ENCODE data around the gene SVEP1.

SVEP1 gene

DNA sequence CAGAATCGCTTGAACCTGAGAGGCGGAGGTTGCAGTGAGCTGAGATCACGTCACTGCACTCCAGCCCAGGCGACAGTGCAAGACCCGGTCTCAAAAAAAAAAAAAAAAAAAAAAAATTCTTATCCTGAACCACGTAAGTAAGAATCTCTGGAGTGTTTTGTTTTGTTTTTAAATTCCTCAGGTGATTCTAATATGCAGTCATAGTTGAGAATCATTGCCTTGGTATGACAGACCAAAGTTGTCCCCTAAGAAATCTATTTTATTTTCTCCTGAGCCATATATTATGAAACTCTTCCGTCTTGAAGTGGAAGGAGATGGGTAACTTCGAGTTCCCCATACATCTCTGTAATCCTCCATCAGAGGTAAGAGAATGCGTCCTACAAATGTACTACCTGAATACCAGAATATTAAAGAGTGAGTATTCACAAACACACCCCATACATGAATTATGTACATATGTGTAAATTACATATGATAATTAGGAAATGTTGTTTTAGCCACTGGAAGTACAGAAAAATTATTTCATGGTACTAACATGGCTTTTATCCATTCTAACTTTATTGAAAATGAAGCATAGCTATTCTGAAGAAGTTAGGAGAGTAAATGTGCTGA, 26.7 kb upstream of the SVEP1 start:
- ATAC-seq, result no peak
- TF ChIP-seq ZNF70 (CRISPR knock-in tag; IDR thresholded peaks at IDR 0.05) (no peak), OSR1 (CRISPR knock-in tag; IDR thresholded peaks at IDR 0.05) (no peak), ZNF8 (CRISPR knock-in tag; IDR thresholded peaks at IDR 0.05) (no peak), ZFP3 (CRISPR knock-in tag; IDR thresholded peaks at IDR 0.05) (no peak), PPARA (CRISPR knock-in tag; IDR thresholded peaks at IDR 0.05; ENCODE audit: borderline replicate concordance) (no peak), SNAI2 (CRISPR knock-in tag; IDR thresholded peaks at IDR 0.05) (no peak), BACH2 (CRISPR knock-in tag; IDR thresholded peaks at IDR 0.05; ENCODE audit: borderline replicate concordance) (no peak), ZC3H10 (CRISPR knock-in tag; IDR thresholded peaks at IDR 0.05) (no peak), ARNTL (CRISPR knock-in tag; IDR thresholded peaks at IDR 0.05; ENCODE audit: borderline replicate concordance, low read depth) (no peak)
- TF ChIP-seq, protein P1, sequence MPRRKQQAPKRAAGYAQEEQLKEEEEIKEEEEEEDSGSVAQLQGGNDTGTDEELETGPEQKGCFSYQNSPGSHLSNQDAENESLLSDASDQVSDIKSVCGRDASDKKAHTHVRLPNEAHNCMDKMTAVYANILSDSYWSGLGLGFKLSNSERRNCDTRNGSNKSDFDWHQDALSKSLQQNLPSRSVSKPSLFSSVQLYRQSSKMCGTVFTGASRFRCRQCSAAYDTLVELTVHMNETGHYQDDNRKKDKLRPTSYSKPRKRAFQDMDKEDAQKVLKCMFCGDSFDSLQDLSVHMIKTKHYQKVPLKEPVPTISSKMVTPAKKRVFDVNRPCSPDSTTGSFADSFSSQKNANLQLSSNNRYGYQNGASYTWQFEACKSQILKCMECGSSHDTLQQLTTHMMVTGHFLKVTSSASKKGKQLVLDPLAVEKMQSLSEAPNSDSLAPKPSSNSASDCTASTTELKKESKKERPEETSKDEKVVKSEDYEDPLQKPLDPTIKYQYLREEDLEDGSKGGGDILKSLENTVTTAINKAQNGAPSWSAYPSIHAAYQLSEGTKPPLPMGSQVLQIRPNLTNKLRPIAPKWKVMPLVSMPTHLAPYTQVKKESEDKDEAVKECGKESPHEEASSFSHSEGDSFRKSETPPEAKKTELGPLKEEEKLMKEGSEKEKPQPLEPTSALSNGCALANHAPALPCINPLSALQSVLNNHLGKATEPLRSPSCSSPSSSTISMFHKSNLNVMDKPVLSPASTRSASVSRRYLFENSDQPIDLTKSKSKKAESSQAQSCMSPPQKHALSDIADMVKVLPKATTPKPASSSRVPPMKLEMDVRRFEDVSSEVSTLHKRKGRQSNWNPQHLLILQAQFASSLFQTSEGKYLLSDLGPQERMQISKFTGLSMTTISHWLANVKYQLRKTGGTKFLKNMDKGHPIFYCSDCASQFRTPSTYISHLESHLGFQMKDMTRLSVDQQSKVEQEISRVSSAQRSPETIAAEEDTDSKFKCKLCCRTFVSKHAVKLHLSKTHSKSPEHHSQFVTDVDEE (CRISPR knock-in tag; IDR thresholded peaks at IDR 0.05), result no peak
- TF ChIP-seq, protein P2, sequence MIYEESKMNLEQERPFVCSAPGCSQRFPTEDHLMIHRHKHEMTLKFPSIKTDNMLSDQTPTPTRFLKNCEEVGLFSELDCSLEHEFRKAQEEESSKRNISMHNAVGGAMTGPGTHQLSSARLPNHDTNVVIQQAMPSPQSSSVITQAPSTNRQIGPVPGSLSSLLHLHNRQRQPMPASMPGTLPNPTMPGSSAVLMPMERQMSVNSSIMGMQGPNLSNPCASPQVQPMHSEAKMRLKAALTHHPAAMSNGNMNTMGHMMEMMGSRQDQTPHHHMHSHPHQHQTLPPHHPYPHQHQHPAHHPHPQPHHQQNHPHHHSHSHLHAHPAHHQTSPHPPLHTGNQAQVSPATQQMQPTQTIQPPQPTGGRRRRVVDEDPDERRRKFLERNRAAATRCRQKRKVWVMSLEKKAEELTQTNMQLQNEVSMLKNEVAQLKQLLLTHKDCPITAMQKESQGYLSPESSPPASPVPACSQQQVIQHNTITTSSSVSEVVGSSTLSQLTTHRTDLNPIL (CRISPR knock-in tag; IDR thresholded peaks at IDR 0.05; ENCODE audit: low read depth), result no peak

DNA sequence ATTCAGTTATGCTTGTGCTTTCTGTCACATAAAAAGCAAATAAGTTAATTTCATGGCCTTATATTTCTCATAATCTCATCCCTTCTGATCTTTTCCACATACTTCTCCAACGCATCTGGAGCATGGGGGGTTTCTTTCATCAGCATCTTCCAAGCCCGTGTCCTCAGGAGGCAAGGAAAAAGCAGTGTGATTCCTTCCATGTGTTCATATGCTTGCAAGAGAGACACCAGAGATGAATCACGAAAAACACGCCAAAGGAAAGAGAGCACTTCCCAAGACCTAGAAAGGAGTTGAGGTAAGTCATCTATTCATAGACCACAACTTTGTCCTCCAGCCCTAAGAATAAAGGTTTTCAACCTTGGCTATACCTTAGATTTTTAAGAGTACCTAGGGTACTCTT, 26.0 kb upstream of the SVEP1 start:
- no peak for ATAC-seq
- TF ChIP-seq ESRRG (CRISPR knock-in tag; IDR thresholded peaks at IDR 0.05) (no peak), ZNF8 (CRISPR knock-in tag; IDR thresholded peaks at IDR 0.05) (no peak), ARNTL (CRISPR knock-in tag; IDR thresholded peaks at IDR 0.05; ENCODE audit: borderline replicate concordance, low read depth) (no peak)

DNA sequence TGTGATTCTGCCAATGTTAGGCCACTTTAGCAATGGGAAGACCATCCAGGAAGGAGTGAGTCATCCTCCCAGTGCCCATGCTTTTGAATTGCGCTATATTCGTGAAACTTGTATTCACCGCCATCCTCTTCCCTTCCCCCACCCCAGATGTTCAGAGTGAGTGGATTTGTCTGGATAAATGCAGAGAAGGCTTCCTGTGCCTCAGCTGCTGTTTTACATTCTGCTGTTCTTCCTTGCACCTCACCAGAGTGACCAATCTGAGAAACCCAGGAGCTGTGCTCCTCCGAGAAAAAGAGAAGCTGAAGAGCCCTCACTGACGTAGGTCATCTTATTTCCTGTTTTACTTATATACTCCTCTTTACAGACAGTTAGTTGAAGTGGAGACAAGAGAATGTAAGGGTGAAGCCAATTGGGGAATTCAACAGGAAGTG, 24.6 kb upstream of the SVEP1 start:
- no peak for TF ChIP-seq BACH2 (CRISPR knock-in tag; IDR thresholded peaks at IDR 0.05; ENCODE audit: borderline replicate concordance)
- TF ChIP-seq RARB (CRISPR knock-in tag; IDR thresholded peaks at IDR 0.05), result no peak
- TF ChIP-seq ISL1 (CRISPR knock-in tag; IDR thresholded peaks at IDR 0.05), result no peak
- no peak for TF ChIP-seq ZNF70 (CRISPR knock-in tag; IDR thresholded peaks at IDR 0.05)
- no peak for TF ChIP-seq PPARA (CRISPR knock-in tag; IDR thresholded peaks at IDR 0.05; ENCODE audit: borderline replicate concordance)
- no peak for TF ChIP-seq OSR1 (CRISPR knock-in tag; IDR thresholded peaks at IDR 0.05)
- ATAC-seq, result no peak

DNA sequence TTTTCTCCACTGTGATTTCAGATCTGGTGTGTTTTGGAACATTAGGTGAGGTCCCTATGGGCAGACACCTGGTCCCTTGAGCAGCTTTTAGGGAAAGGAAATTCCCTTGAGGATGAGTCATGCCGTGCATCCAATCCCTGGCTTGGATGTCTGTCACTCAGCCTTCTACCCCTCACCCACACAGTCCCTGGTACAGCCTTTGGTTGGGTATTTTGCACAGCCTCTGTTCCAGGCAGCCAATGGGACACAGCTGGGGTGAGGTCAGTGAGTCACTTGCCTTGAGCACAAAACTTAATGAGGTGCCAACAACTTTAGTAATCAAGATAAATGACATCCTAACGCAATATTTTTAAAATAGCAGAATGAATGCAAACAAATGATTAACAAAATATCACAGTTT, 22.7 kb upstream of the SVEP1 start:
- no peak for TF ChIP-seq ZFP30 (CRISPR knock-in tag; IDR thresholded peaks at IDR 0.05)
- no peak for TF ChIP-seq OSR1 (CRISPR knock-in tag; IDR thresholded peaks at IDR 0.05)
- TF ChIP-seq BACH2 (CRISPR knock-in tag; IDR thresholded peaks at IDR 0.05; ENCODE audit: borderline replicate concordance), result no peak
- no peak for TF ChIP-seq TOX (CRISPR knock-in tag; IDR thresholded peaks at IDR 0.05; ENCODE audit: borderline replicate concordance)
- no peak for ATAC-seq

DNA sequence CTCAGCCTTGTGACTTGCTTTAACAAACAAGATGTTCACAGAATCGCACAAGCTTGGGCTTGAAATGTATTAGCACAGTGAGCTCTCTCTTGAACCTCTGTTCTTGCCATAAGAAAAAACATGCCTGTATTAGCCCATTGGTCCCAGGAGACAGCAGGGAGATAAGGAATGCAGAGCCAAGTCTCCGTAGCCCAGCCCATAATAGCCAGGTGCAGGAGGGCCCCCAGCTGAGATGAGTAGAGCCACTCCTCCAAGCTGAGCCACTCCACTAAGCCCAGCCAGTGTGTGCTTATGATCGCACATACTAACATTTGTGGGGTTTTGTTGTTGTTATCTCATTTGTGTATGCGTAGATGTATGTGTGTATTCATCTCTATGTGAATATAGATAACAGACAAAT, 21.6 kb upstream of the SVEP1 start:
- ATAC-seq, result no peak
- TF ChIP-seq GLIS3 (CRISPR knock-in tag; IDR thresholded peaks at IDR 0.05), result no peak
- no peak for TF ChIP-seq ZNF8 (CRISPR knock-in tag; IDR thresholded peaks at IDR 0.05)
- TF ChIP-seq ESRRG (CRISPR knock-in tag; IDR thresholded peaks at IDR 0.05), result no peak
- no peak for TF ChIP-seq RARB (CRISPR knock-in tag; IDR thresholded peaks at IDR 0.05)
- TF ChIP-seq, protein P3, sequence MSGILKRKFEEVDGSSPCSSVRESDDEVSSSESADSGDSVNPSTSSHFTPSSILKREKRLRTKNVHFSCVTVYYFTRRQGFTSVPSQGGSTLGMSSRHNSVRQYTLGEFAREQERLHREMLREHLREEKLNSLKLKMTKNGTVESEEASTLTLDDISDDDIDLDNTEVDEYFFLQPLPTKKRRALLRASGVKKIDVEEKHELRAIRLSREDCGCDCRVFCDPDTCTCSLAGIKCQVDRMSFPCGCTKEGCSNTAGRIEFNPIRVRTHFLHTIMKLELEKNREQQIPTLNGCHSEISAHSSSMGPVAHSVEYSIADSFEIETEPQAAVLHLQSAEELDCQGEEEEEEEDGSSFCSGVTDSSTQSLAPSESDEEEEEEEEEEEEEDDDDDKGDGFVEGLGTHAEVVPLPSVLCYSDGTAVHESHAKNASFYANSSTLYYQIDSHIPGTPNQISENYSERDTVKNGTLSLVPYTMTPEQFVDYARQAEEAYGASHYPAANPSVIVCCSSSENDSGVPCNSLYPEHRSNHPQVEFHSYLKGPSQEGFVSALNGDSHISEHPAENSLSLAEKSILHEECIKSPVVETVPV (CRISPR knock-in tag; IDR thresholded peaks at IDR 0.05), result no peak
- TF ChIP-seq ZFP30 (CRISPR knock-in tag; IDR thresholded peaks at IDR 0.05), result no peak
- TF ChIP-seq SNAI2 (CRISPR knock-in tag; IDR thresholded peaks at IDR 0.05), result no peak
- TF ChIP-seq, protein P1 (CRISPR knock-in tag; IDR thresholded peaks at IDR 0.05), result no peak
- TF ChIP-seq, protein P2 (CRISPR knock-in tag; IDR thresholded peaks at IDR 0.05; ENCODE audit: low read depth), result no peak

Data from SK-N-SH treated with all-trans-retinoic acid at 6 μM for 48 hours (cell line).